Keratinocyte (primary cell): Measurements from ENCODE around the gene ZNRD2.

Source experiments
- CTCF ChIP-seq, 3 experiments: IDR thresholded peaks in 1 of 3; conservative IDR thresholded peaks in 1 of 3; optimal IDR thresholded peaks in 1 of 3; 2 replicates in 2 of 3; 3 replicates in 1 of 3; pipeline versions ENCODE3 to v1.5.1; 2011; ENCODE audit warnings: low read length in 3 of 3, mild to moderate bottlenecking in 3 of 3, moderate library complexity in 2 of 3, control low read depth in 1 of 3, inconsistent platforms in 1 of 3; ENCODE audit not compliant: insufficient read depth in 2 of 3; ENCODE audit errors: extremely low read depth in 1 of 3
- EZH2 ChIP-seq: IDR thresholded peaks from one replicate; pipeline ENCODE4 v1.6.1; 2012; ENCODE audit warnings: inconsistent platforms, mild to moderate bottlenecking, low read length, moderate library complexity

DNA sequence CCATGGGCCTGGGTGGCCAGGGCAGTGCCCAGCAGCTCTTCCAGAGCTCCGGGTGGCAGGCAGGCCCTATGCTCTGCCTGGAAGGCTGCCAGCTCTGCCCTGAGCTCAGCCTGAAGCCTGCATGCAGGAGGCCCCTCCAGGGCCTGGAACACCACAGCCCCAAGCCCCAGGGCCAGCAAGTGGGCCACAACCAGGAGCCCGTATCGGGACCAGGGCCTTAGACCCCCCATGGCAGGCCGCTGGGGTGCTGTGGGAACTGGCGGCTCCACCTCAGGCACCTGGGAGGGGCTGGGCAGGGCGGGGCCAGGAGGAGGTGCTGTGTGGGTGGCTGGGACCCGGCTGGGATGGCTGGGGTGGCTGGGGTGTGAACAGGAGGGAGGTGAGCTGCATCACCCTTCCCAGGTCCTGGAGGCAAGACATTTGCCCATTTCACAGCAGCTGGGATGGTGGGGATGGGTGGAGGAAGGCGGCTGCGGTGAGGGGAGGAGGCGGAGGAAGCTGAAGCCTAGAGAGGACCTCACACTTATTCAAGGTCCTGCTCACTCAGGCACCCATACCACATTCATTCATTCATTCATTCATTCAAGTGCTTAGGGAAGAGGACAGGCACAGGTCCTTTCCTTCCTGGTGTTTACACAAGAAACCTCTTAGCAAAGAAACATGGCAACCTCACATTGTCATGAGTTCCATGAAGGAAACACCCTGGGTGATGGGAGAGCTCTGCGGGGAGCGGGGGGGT, 25.4 kb downstream of the ZNRD2 start, which contains the start of gene KCNK7:
- TF ChIP-seq EZH2 = no peak
- TF ChIP-seq CTCF (optimal IDR thresholded peaks at IDR 0.05 in 1 of 3, IDR thresholded peaks at IDR 0.05 in 1 of 3, conservative IDR thresholded peaks at IDR 0.05 in 1 of 3; ENCODE audit: extremely low read depth in 1 of 3, insufficient read depth in 2 of 3, low read length in 3 of 3) = no peak
